Activated CD4-positive, alpha-beta T cell treated with anti-CD3 and anti-CD28 coated beads for 36 hours (primary cell): ENCODE results near the gene JAK2. TPM values are rescaled to one million over a fixed set of nuclear protein-coding genes. Genes with fewer than 3 reads are reported as not detected.

ENCODE experiments used
- ATAC-seq: fragments of 200-7000 bp; cut with Tn5 transposase; one replicate; pipeline ENCODE4 v1.10.0; 2021; ENCODE audit warnings: mild to moderate bottlenecking, moderate library complexity
- CTCF ChIA-PET: fragments of 350-600 bp; sonication (Branson Sonifier 250); formaldehyde crosslinking; loops from one replicate; lab custom pipeline; 2021; ENCODE audit warnings: antibody characterized with exemption; lab: Charles Lee
- POLR2A ChIA-PET: fragments of 350-600 bp; sonication (Branson Sonifier 250); formaldehyde crosslinking; loops from one replicate; lab custom pipeline; 2021; ENCODE audit warnings: antibody characterized with exemption, inconsistent platforms; lab: Charles Lee
- DNase-seq: peaks from one replicate; pipeline ENCODE4 v3.0.0-alpha.2; 2020
- H3K27ac Mint-ChIP-seq: one replicate; pipeline ENCODE4 v1.8.0; 2021; ENCODE audit warnings: mixed read lengths
- H3K27me3 Mint-ChIP-seq: one replicate; pipeline ENCODE4 v1.8.0; 2021; ENCODE audit warnings: mixed read lengths
- H3K36me3 Mint-ChIP-seq: one replicate; pipeline ENCODE4 v1.8.0; 2021; ENCODE audit warnings: low read depth, mixed read lengths
- H3K4me1 Mint-ChIP-seq: one replicate; pipeline ENCODE4 v1.8.0; 2021; ENCODE audit warnings: mixed read lengths
- H3K4me3 Mint-ChIP-seq: one replicate; pipeline ENCODE4 v1.8.0; 2021; ENCODE audit warnings: mild to moderate bottlenecking, moderate library complexity, mixed read lengths
- H3K9me3 Mint-ChIP-seq: one replicate; pipeline ENCODE4 v1.8.0; 2021; ENCODE audit warnings: low read depth, mixed read lengths
- intact Hi-C, 2 experiments: fragments of 100-400 bp; cut with DNase I in 1 of 2; cut with micrococcal nuclease in 1 of 2; formaldehyde crosslinking; loops; one replicate each; pipeline versions ENCODE4 v1.14.2 to v1.15.1; 2022 to 2024; cut with DNase I, micrococcal nuclease
- total RNA-seq, 2 experiments: library from RNA; stranded (reverse); gene quantifications; one replicate each; pipeline ENCODE4 v1.2.3, GENCODE V29; 2021

Gene JAK2
- total RNA-seq, 2 experiments from 2014 or later = 19.4 to 19.5 TPM

DNA sequence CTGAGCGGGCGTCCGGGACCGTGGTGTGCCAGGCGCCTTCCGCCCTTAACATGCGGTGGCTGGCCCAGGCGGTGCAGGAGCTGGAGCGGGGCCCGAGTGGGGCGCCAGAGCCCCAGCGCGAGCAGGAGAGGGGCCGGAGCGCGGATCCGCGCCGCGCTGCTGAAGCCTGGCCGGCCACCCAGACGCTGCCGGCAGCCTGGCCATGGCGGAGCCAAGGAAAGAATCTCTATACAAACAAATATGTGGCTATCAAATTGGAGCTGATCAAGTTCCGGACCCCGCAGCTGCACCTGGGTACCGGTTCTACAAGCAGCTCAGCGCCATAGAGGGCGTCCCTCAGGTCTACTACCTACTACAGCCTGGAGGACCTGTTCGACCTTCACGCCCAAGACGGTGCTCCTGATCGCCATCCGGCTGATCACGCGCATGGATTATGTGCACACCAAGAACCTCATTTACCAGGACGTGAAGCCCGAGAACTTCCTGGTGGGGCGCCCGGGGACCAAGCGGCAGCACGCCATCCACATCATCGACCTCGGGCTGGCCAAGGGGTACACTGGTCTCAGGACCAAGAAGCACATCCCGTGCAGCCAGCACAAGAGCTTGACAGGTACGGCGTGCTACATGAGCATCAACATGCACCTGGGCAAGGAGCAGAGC is 55.8 kb downstream of the JAK2 start:
- peaks cover 42% of the 10 kb centered on the region for H3K36me3 Mint-ChIP-seq

DNA sequence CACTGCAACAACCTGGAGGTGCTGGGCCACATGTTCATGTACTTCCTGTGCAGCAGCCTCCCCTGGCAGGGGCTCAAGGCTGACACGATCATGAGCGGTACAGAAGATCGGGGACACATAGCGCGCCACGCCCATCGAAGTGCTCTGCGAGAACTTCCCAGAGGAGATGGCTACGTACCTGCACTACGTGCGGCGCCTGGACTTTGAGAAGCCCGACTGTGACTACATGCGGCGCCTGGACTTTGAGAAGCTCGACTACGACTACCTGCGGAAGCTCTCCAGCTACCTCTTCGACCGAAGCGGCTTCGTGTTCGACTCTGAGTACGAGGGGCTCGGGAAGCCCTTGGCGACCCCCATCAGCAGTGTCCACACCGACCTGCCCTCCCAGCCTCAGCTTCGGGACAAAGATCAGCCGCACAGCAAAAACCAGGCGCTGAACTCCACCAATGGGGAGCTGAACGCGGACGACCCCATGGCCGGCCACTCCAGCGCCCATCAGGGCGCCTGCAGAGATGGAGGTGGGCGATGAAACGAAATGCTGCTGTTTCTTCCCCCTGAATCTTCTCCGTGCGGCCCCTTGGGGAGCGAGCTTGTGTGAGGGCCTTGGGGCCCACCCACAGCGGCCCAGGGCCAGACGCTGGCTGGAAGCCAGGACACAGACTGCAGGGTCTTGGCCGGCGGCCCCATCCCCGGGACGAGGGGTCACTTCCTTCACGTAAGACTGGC is 56.5 kb downstream of the JAK2 start:
- ChIA-PET CTCF (no interaction called here), POLR2A (no interaction called here)
- DNase-seq (no peak), ATAC-seq (no peak)
- no peaks in the 10 kb centered on the region for H3K4me1 Mint-ChIP-seq
- H3K27ac Mint-ChIP-seq = no peak overlapping the region
- H3K36me3 Mint-ChIP-seq = peaks cover 42% of the 10 kb centered on the region
- no peaks in the 10 kb centered on the region for H3K27me3 Mint-ChIP-seq
- no peak overlapping the region for H3K4me3 Mint-ChIP-seq
- intact Hi-C loops = no loop called here
- peaks cover 4% of the 10 kb centered on the region for H3K9me3 Mint-ChIP-seq

More for the DNA sequence above, 55.8 kb downstream of the JAK2 start:
- Mint-ChIP-seq H3K27me3 (no peaks in the 10 kb centered on the region), H3K4me1 (no peaks in the 10 kb centered on the region), H3K9me3 (peaks cover 4% of the 10 kb centered on the region), H3K4me3 (no peak overlapping the region), H3K27ac (no peak overlapping the region)
- CTCF ChIA-PET = no interaction called here
- POLR2A ChIA-PET = no interaction called here
- intact Hi-C loops = no loop called here
- DNase-seq (no peak), ATAC-seq (no peak)

DNA sequence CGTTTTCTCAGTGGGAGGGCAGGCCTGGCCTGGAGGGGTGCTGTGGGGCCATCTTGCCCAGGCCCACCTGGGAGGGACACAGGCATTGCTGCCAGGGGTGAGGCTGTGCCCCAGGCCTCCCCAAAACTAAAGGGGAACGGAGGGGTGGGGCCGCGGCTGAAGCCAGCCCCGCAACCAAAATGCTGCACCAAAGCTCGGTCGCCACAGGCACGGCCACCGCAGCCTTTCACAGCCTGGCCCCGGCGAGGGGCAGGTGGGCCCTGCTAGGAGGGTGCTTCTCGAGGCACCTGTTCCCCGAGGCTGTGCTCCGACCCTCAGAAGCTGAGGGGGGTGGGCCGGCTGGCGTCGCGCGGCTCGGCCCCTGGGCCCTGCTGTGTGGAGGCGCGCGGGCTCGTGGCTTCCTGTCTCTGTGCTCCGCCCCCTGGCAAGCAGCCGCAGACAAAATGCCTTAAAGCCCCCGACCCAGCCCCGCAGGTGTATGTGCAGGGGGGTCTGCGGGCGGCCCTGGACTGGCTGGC is 57.6 kb downstream of the JAK2 start:
- no peak overlapping the region for H3K27ac Mint-ChIP-seq
- ATAC-seq = no peak

DNA sequence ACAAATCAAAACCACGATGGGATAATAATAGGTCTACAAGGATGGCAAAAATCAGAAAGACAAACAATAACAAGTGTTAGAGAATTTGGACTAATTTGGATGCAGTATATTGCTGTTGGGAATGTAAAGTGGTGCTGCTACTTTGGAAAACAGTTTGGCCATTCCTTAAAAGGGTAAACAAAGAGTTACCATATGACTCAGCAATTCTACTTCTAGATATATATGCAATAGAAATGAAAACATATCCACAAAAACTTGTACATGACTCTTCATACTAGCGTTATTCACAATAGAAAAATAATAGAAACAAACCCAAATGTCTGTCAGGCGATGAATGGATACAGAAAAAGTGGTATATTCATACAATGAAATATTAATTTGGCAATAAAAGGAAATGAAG is 58.3 kb downstream of the JAK2 start:
- POLR2A ChIA-PET = no interaction called here
- Mint-ChIP-seq H3K9me3 (peaks cover 4% of the 10 kb centered on the region), H3K36me3 (peaks cover 42% of the 10 kb centered on the region), H3K4me3 (no peak overlapping the region), H3K27ac (no peak overlapping the region), H3K27me3 (no peaks in the 10 kb centered on the region), H3K4me1 (no peaks in the 10 kb centered on the region)
- ATAC-seq (no peak), DNase-seq (no peak)
- CTCF ChIA-PET = no interaction called here
- intact Hi-C loops = no loop called here

More for the DNA sequence above, 57.6 kb downstream of the JAK2 start:
- no peak overlapping the region for H3K4me3 Mint-ChIP-seq
- H3K36me3 Mint-ChIP-seq = peaks cover 42% of the 10 kb centered on the region
- ChIA-PET POLR2A (no interaction called here), CTCF (no interaction called here)
- no peak for DNase-seq
- peaks cover 4% of the 10 kb centered on the region for H3K9me3 Mint-ChIP-seq
- H3K4me1 Mint-ChIP-seq = no peaks in the 10 kb centered on the region
- no peaks in the 10 kb centered on the region for H3K27me3 Mint-ChIP-seq
- intact Hi-C loops = no loop called here

DNA sequence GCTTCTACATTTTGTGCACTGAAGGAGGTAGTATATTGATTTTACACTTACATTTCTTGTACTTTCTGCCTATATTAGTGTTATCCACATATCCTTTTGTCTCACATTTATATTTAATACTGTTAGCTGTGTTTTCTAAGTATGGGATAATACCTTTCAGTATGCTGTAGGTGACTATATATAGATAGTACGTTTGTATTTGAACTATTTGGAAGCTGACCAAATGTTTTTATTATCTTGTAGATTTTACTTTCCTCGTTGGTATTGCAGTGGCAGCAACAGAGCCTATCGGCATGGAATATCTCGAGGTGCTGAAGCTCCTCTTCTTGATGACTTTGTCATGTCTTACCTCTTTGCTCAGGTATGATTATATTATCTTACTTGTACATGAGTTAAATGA is 59.1 kb downstream of the JAK2 start:
- no peaks in the 10 kb centered on the region for H3K27me3 Mint-ChIP-seq
- ATAC-seq = no peak
- H3K4me3 Mint-ChIP-seq = no peak overlapping the region
- no peak for DNase-seq
- ChIA-PET POLR2A (no interaction called here), CTCF (no interaction called here)
- no peaks in the 10 kb centered on the region for H3K4me1 Mint-ChIP-seq
- H3K27ac Mint-ChIP-seq = no peak overlapping the region
- peaks cover 40% of the 10 kb centered on the region for H3K36me3 Mint-ChIP-seq
- intact Hi-C loops = loop anchor here in 1 of 2 experiments (2.0 kb wide), 1 partner anchor 13 kb away; no protein-coding TSS in a partner anchor
- H3K9me3 Mint-ChIP-seq = peaks cover 4% of the 10 kb centered on the region

DNA sequence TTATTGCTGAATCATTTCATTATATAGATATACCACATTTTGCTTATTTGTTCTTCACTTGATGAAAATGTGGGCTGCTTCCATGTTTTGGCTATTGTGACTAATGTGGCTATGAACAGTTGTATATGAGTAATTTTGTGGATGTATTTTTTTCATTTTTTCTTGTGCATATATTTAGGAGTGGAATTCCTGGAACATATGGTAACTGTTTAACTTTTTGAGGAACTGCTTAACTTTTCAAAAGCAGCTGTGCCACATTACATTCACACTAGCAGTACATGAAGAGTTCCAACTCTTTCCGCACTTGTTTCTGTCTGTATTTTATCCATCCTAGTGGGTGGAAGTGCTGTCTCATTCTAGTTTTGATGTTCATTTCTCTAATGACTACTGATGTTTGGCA is 67.8 kb downstream of the JAK2 start:
- Mint-ChIP-seq H3K36me3 (peaks cover 36% of the 10 kb centered on the region), H3K4me1 (no peaks in the 10 kb centered on the region), H3K27ac (no peak overlapping the region), H3K4me3 (no peak overlapping the region), H3K27me3 (no peaks in the 10 kb centered on the region), H3K9me3 (no peaks in the 10 kb centered on the region)
- ATAC-seq (no peak), DNase-seq (no peak)
- ChIA-PET CTCF (no interaction called here), POLR2A (no interaction called here)
- intact Hi-C loops = no loop called here

DNA sequence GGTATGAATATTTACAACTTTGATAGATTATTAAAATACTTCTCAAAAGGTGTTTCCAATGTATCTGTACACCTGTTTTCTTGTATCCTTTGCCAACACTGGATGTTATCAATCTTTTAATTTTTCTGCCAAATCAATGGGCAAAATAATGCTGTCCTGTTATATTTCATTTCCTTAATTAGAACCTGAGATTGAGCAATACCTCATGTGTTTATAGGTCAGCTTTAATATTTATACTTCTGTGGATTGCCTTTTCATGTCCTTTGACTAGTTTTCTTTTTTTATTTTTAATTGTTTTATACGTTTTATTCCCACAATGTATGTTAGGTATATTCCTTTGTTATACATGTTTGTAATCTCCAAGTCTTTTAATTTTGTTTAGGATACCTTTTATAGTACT is 77.6 kb downstream of the JAK2 start:
- Mint-ChIP-seq H3K27ac (no peak overlapping the region), H3K9me3 (no peaks in the 10 kb centered on the region), H3K36me3 (peaks cover 33% of the 10 kb centered on the region), H3K27me3 (no peaks in the 10 kb centered on the region), H3K4me3 (no peak overlapping the region), H3K4me1 (peaks cover 3% of the 10 kb centered on the region)
- no peak for ATAC-seq
- no peak for DNase-seq
- intact Hi-C loops = no loop called here
- ChIA-PET CTCF (interaction anchor here (1.0 kb wide), 1 partner anchor 303 kb away, joined by 3 read pairs; no protein-coding TSS in a partner anchor), POLR2A (no interaction called here)

DNA sequence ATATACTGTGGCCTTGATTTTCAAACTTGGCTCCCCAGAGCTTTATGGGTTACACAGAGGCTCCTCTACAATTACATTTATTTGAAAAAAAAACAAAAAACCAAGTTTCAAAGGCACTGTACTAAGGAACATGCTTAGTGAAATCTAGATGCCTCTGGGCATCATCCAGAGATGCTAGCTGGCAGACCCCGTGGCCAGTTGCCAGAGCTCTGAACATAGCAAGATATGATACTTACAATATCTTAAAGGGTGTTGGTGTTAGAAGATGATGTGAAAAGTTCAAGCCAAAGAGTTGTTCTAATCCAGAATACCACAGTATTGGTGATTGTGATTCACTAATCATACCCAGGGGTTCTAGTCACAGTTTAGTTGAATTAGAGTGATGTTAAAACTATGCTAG is 87.8 kb downstream of the JAK2 start:
- CTCF ChIA-PET = interaction anchor here (0.6 kb wide), 1 partner anchor 1128 kb away, joined by 3 read pairs; no protein-coding TSS in a partner anchor
- no peak overlapping the region for H3K4me3 Mint-ChIP-seq

DNA sequence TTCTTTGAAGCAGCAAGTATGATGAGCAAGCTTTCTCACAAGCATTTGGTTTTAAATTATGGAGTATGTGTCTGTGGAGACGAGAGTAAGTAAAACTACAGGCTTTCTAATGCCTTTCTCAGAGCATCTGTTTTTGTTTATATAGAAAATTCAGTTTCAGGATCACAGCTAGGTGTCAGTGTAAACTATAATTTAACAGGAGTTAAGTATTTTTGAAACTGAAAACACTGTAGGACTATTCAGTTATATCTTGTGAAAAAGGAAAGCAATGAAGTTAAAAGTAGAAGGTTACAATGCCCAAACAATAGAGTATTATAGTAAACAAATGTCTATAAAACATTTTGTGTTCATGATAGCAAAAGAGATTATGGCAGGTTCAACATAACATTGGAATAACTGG is 88.6 kb downstream of the JAK2 start:
- CTCF ChIA-PET = no interaction called here
- H3K9me3 Mint-ChIP-seq = no peaks in the 10 kb centered on the region
- no peak overlapping the region for H3K4me3 Mint-ChIP-seq
- no peak overlapping the region for H3K27ac Mint-ChIP-seq
- H3K36me3 Mint-ChIP-seq = peaks cover 42% of the 10 kb centered on the region
- no peak for ATAC-seq
- H3K27me3 Mint-ChIP-seq = no peaks in the 10 kb centered on the region
- peaks cover 3% of the 10 kb centered on the region for H3K4me1 Mint-ChIP-seq
- intact Hi-C loops = loop anchor here in 1 of 2 experiments (10.0 kb wide), 1 partner anchor 351 kb away; no protein-coding TSS in a partner anchor
- DNase-seq = no peak
- POLR2A ChIA-PET = no interaction called here

More for the DNA sequence above, 87.8 kb downstream of the JAK2 start:
- H3K9me3 Mint-ChIP-seq = no peaks in the 10 kb centered on the region
- POLR2A ChIA-PET = no interaction called here
- intact Hi-C loops = loop anchor here in 1 of 2 experiments (10.0 kb wide), 1 partner anchor 352 kb away; no protein-coding TSS in a partner anchor
- H3K4me1 Mint-ChIP-seq = peaks cover 3% of the 10 kb centered on the region
- DNase-seq = no peak
- H3K27me3 Mint-ChIP-seq = no peaks in the 10 kb centered on the region
- no peak for ATAC-seq
- no peak overlapping the region for H3K27ac Mint-ChIP-seq
- peaks cover 47% of the 10 kb centered on the region for H3K36me3 Mint-ChIP-seq

DNA sequence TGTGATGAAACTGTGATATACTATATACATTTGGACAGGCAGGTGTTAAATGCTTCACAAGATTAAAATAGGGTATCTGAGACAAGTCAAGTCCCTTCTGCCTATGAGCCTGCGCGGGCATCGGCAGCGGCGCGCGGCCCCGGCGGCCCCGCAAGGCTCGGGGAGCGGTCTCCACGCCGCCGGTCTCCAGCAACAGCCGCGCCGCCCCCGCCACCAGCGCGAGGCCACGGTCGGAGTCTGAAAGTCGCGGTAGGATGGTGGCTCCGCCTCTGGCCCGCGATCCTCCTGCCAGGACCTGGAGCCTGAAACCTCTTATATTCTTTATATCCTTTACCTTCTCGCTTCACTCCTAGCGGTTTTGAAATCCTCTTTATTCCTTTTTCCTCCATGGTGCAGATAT is 100.9 kb downstream of the JAK2 start:
- ChIA-PET CTCF (interaction anchor here (0.6 kb wide), 1 partner anchor 103 kb away, joined by 3 read pairs; no protein-coding TSS in a partner anchor), POLR2A (no interaction called here)
- intact Hi-C loops = no loop called here
- H3K27ac Mint-ChIP-seq = no peak overlapping the region
- H3K9me3 Mint-ChIP-seq = no peaks in the 10 kb centered on the region
- DNase-seq (no peak), ATAC-seq (no peak)
- H3K4me1 Mint-ChIP-seq = no peaks in the 10 kb centered on the region
- no peak overlapping the region for H3K4me3 Mint-ChIP-seq
- peaks cover 55% of the 10 kb centered on the region for H3K36me3 Mint-ChIP-seq
- no peaks in the 10 kb centered on the region for H3K27me3 Mint-ChIP-seq

DNA sequence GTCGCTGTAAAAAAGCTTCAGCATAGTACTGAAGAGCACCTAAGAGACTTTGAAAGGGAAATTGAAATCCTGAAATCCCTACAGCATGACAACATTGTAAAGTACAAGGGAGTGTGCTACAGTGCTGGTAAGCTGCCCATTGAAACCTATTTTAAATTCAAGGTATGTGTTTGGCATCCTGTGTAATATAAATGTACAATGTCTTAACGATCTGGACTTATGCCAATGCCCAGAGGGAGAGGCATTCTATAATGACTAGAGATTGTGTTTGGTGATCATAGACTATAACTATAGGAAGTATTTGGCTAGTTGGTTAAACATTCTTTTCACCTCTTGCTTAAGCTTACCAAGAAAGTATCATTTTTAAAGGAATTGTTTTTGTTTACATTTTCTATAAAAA is 104.7 kb downstream of the JAK2 start:
- POLR2A ChIA-PET = interaction anchor here (0.7 kb wide), 1 partner anchor 12 kb away, joined by 4 read pairs; no protein-coding TSS in a partner anchor
- intact Hi-C loops = no loop called here
- Mint-ChIP-seq H3K27ac (no peak overlapping the region), H3K4me3 (no peak overlapping the region), H3K9me3 (no peaks in the 10 kb centered on the region), H3K27me3 (no peaks in the 10 kb centered on the region), H3K36me3 (peaks cover 36% of the 10 kb centered on the region), H3K4me1 (no peaks in the 10 kb centered on the region)
- DNase-seq = no peak
- ATAC-seq = no peak
- CTCF ChIA-PET = no interaction called here
